HG03378 (cell line): ENCODE data around the gene DCHS2.

ENCODE experiments used
- ATAC-seq: cut with Tn5 transposase; IDR thresholded peaks from one replicate; pipeline ENCODE4 v1.9.1; 2021; ENCODE audit warnings: mild to moderate bottlenecking, moderate library complexity; ENCODE audit not compliant: unreplicated experiment

The DCHS2 gene, protein sequence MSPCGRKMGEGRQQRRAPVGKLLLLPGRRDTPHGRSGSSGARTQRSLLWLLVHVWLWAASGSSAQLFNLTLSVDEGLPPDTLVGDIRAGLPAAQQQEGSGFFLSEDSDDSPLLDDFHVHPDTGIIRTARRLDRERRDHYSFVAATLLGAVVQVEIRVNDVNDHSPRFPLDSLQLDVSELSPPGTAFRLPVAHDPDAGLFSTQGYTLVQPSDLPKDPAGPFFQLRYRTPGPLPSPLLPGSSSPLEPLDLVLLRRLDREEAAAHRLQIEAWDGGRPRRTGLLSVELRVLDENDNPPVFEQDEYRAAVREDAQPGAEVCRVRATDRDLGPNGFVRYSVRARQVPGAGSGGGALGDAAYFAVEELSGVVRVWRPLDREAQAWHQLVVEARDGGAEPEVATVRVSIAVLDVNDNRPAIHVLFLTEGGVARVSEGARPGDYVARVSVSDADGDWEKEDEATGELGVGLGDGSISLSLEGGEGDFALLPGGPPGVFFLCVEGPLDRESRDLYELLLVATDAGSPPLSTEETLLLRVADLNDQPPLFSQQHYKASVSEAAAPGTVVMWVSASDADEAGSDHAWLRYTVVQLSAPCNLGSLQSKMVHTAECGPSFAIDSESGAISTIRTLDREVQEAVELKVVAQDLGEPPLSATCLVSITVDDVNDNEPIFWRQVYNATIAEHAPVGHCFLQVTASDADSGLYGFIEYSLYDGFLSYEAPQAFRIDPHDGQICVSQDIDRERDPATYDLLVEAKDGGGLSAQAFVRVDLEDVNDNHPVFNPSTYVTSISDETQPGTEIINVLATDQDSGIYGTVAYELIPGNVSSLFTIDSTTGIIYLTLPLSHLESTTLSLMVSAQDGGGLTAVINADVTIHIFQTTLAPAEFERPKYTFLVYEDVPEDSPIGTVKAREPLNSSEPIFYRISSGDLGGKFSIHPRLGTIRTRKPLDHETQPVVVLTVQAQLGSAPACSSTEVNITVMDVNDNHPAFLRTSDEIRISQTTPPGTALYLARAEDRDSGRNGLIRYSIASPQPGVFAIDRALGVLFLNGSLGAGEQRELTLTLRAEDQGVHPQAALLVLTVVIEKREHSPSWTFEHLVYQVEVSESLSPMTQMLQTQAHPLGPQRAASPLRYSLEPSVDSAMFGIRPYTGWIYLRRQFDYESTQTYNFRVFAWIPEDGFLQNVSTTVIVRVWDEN (N-terminal part only)

GRCh38 chr4:154491341-154492271 lies at the start of gene DCHS2:
TSS of gene DCHS2 (minus strand) at chr4:154491799. CDS start at chr4:154491355, 444 bp downstream.
- ATAC-seq, result peak; percentile 16

DNA sequence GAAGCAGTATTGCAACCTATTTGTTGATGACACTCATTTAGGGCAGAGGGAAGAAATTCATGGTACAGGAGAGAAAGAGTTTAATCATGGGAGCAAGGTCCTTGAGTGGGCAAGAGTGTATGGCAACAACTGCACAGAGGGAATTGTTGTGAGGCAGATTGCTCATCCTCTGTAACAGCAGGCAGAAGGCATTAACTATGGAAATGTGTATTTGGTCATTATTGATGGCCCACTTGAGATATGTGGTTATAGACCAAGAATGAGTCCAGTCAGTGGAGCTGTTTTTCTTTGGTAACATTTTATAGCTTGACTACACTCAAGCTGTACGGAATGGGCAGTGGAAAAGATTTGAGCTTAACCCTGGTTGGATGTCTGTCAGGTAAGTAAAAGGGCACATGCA lies 42.7 kb upstream of the DCHS2 start:
- no peak for ATAC-seq

GRCh38 chr4:154529728-154530519 lies 38.3 kb upstream of the DCHS2 start:
- no peak for ATAC-seq

DNA sequence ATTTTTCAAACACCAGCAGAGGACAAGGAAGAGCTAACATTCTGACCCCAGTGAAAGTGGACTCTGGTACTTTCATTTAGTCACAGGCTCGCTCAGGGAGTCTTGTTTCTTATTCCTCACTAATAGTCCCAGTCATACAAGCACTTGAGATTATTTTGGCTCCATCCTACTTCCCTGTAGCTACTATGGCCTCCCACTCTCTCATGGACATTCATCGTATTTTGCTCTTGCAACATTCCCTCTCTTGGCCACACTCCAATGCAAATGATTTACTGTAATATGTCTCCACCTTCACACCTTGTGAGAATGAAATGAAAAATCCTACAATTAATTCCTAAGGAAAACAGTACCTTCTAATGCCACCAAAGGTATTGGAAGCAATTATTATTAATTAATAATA lies 37.3 kb upstream of the DCHS2 start:
- no peak for ATAC-seq

- no peak for ATAC-seq
Observed at GRCh38 chr4:154527308-154527707, 35.7 kb upstream of the DCHS2 start.

GRCh38 chr4:154526151-154526550 lies 34.6 kb upstream of the DCHS2 start:
- no peak for ATAC-seq

GRCh38 chr4:154521607-154522006 lies 30.0 kb upstream of the DCHS2 start:
- ATAC-seq, result no peak

DNA sequence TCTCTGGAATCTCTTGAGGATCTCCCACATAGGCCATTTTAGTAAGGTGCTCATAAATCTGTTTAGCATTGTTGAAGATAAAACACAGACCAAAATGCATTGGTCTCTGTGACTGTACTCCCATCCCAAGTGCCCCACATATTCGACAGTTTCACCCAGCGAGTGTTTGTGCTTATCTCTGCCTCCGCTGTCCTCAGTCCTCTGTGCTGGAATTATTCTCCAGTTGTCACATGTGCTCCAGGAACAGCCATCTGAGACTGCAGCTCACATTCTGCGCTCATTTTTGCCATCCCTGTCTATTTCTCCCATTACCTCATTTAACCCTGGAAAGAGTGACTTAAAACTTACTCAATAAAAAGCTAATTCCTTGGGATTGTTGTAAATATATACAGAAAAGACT lies 27.6 kb upstream of the DCHS2 start:
- no peak for ATAC-seq

DNA sequence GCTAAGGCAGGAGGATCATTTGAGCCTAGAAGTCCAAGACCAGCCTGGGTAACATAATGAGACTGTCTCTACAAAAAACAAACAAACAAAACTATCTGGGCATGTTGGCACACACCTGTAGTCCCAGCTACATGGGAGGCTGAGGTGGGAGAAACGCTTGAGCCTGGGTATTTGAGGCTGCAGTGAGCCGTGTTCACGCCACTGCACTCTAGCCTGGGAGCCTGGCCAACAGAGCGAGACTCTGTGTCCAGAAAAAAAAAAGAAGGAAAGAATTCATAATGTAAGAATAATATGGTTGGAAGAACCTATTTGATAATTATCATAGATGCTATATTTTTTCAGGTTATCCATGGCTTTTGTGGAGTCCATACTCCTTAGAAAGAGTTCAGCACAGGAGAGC lies 26.0 kb upstream of the DCHS2 start:
- ATAC-seq, result no peak

DNA sequence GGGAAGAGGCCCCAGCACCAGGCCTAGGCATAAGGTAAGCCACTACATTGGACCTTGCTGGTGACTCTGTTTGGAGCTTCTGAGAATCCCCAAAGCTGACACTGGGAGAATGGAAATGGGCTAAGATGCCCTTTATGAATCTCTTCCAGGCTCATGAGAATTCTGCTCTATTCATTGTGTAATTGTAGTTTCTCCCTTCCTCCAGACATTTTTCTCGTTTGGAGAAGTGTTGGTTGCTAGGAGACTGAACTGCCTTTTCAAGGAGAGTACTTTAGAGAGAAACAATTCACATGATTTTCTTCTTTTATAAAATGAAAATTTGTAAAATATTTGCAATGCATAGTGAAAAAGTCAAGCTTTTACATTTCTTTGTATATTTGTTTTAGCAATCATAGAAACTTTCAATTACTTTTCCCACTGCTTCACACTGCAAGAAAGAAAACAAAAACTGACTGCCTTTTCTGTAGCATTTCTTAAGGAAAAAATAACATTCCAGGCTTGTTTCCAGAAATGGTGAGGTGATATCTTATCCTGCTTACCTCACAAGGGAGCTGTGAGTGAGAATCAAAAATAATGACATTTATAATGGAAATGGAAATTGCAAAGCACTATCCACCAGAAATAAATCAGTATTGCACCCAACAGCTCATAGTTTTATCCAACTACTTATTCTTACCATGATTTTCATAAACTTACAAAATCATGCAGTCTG lies 24.9 kb upstream of the DCHS2 start:
- ATAC-seq, result no peak

DNA sequence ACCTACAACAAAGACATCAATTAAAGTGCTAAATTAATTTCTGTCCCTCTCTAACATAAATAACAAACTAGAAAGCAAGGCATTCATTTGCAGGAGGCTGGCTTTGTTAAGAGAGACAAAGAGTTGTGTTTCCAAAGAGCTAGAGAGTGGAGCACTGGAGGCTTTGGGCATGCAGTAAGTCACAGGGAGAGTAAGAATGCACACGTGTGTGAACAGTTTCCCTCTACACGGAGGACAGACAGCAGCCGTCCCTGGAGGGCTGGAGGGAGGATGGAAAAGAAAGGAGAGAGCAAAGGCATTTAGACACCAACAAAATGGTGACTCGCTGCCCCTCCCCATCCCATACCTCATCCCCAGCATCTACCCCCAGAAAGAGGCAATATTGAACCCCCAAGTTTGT lies 20.4 kb upstream of the DCHS2 start:
- ATAC-seq, result no peak

DNA sequence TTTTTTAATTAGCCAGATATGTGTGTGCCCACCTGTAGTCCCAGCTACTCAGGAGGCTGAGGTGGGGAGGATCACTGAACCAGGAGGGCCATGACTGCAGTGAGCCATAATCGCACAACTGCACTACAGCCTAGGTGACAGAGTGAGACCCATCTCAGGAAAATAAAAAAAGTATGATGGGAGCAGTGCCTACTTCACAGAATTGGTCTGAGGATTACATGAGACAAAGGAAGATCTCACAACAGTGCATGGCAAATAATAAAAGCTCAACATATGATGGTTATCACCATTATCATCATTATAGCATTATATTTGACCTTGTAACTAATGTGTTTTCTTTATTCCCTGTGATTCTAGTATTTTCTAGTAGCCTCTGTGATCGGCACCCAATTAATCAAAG lies 19.9 kb upstream of the DCHS2 start:
- no peak for ATAC-seq

DNA sequence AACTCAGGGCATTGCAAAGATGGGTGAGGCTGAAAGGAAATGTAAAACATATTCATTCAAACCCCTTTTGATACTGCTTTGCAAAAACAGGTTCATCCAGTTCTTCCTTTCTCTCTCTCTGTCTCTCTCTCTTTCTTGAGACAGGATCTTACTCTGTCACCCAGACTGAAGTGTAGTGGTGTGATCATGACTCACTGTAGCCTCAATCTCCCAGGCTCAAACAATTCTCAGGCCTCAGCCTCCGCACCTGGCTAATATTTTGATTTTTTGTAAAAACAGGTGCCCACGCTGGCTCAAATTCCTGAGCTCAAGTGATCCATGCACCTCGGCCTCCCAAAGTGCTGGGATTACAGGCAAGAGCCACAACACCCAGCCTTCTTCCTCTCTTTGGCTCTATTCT lies 15.6 kb upstream of the DCHS2 start:
- no peak for ATAC-seq

DNA sequence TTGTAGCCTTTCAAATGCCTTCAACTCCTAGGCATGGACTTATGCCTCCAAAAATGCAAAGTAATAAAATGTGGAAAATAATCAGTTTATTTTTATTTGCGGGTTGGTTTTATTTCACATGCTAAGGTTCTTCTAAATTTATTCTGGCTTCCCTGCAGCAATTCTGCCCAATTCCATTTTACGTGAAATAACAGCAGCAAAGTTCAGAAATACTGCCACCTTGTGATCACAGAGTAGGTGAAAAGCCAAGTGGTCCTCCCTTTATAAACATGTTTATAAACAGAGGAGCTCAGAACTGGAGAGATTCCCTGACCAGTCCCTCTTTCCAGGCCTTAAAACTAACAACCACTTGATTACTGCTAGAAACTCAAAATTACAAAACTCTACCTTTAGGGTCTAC lies 14.7 kb upstream of the DCHS2 start:
- no peak for ATAC-seq

DNA sequence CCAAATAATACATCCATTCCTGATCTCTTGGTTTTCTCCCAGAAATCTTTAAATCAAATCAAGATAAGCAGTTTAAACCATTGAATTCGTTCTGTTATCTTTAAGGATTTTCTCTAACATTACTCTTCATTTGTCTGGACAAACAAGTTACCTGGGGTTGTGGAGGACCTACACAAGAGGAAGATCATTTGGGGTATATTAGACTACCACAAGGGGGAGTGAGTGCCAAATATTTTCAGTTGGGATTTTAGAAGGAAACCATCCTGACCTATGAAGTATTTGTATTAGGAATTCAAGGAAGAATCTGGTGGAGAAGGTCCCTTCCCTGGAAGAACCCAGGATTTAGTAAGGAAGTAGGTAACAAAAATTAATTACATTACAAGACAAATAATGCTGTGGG lies 12.0 kb upstream of the DCHS2 start:
- no peak for ATAC-seq

GRCh38 chr4:154502111-154502510 lies 10.5 kb upstream of the DCHS2 start:
- ATAC-seq, result no peak

DNA sequence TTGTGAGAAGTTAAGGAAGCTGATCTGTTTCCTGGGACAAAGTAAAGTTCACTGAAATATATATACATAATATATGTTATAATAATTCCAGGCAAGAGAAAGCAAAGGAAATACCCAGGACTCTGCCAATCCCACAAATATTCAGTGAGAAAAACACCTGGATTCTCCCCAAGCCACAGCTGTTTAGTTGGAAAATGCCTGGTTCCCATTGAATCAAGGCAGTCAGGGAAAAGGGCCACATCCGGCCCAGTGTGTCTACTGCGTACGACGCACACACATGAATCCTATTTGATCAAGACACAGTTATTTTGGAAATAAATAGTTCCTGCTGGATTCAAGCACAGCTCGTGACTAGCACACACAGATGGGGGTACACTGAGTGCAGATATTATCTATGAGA lies 6.3 kb upstream of the DCHS2 start:
- ATAC-seq, result no peak

GRCh38 chr4:154495867-154496266 lies 4.3 kb upstream of the DCHS2 start:
- ATAC-seq, result no peak

GRCh38 chr4:154492288-154492687 lies 689 bp upstream of the DCHS2 start:
- ATAC-seq, result no peak
